ENCODE data around the gene SKIDA1. TPM values are rescaled to one million over a fixed set of nuclear protein-coding genes. Genes with fewer than 3 reads are reported as not detected.

Gene SKIDA1
- total RNA-seq, 1 donor from 2014 or later: 2.6 TPM

DNA sequence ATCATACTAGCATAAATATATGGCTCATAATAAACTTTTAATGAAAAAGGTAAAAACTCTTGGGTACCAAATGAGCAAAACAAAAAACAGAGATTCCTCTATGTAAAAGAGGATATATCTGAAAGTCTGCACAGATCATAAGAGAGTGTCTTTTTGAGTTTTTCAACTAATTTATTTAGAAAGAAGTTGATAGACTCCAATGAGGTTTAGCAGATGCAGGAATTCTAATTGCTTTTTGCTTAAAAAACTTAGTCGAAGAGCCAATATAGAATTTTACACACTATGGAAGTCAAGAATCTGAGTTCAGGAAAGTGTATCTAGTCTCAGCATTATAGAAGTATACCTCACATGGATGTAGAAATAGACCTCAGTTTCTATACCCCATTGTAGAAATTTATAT, 5.2 kb upstream of the SKIDA1 start:
- intact Hi-C loops (cut with DNase I): no loop called here
- ATAC-seq (no peak), DNase-seq (ENCODE audit: missing footprints) (no peak)

GRCh38 chr10:21530168-21530567, 4.7 kb upstream of the SKIDA1 start:
- intact Hi-C loops (cut with DNase I): no loop called here
- DNase-seq (ENCODE audit: missing footprints) (no peak), ATAC-seq (no peak)

GRCh38 chr10:21529032-21529910, 3.8 kb upstream of the SKIDA1 start:
- no peak for ATAC-seq
- intact Hi-C loops (cut with DNase I): loop anchor here (10.0 kb wide), 2 partner anchors 634 to 796 kb away; partner anchors contain the start of genes BMI1 and NEBL
- no peak for DNase-seq (ENCODE audit: missing footprints)

DNA sequence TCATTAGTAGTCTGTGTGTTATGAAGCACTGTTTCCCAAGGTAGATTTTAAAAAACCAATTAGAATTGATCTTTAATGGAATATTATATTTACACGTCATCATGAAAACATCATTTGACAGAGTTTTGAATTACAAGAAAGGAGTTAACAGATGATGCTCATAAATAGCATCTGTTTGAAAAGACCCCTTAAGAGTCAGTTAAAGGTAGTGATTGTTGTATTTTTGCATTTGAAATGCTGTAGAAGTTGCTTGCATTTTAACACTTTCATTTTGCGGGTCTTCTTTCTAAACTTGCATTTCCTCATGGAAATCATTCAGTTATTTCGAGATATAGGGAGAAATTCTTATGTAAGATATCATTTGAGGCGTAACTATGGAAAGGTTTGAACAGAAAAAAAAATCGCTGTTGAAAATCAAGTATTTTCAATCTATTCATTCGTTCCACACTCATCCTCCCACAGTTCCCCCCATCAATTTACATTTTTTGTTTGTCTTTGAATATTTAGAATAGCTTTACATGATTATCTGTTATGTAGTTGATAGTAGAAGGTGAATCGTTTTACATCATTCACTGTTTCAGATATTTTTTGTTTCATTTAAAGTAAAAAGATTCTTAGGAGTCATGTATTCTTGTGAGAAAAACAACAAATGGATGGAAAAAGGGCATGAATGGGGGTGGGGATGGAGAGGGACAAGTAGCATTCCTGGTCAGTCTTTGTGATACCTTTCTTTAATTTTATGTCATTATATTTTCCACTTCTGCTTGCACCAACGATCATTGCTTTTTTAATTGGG, 3.0 kb upstream of the SKIDA1 start:
- ATAC-seq: no peak
- no peak for DNase-seq (ENCODE audit: missing footprints)
- intact Hi-C loops (cut with DNase I): loop anchor here (10.0 kb wide), 2 partner anchors 634 to 796 kb away; partner anchors contain the start of genes BMI1 and NEBL

- ATAC-seq: no peak
- intact Hi-C loops (cut with DNase I): loop anchor here (2.0 to 10.0 kb wide), 3 partner anchors 31 to 797 kb away; partner anchors contain the start of genes BMI1 and NEBL
- DNase-seq (ENCODE audit: missing footprints): no peak
Measured at GRCh38 chr10:21527598-21528235, 2.2 kb upstream of the SKIDA1 start.

GRCh38 chr10:21526860-21527597, 1.5 kb upstream of the SKIDA1 start:
- DNase-seq (ENCODE audit: missing footprints) (peak; percentile 87), ATAC-seq (peak; percentile 62)
- intact Hi-C loops (cut with DNase I): loop anchor here (2.0 to 10.0 kb wide), 3 partner anchors 30 to 798 kb away; partner anchors contain the start of genes BMI1 and NEBL

- ATAC-seq (peak; percentile 82), DNase-seq (ENCODE audit: missing footprints) (peak; percentile 93)
- intact Hi-C loops (cut with DNase I): loop anchor here (2.0 to 10.0 kb wide), 3 partner anchors 30 to 798 kb away; partner anchors contain the start of genes BMI1 and NEBL
Measured at GRCh38 chr10:21526188-21526859, 842 bp upstream of the SKIDA1 start.

DNA sequence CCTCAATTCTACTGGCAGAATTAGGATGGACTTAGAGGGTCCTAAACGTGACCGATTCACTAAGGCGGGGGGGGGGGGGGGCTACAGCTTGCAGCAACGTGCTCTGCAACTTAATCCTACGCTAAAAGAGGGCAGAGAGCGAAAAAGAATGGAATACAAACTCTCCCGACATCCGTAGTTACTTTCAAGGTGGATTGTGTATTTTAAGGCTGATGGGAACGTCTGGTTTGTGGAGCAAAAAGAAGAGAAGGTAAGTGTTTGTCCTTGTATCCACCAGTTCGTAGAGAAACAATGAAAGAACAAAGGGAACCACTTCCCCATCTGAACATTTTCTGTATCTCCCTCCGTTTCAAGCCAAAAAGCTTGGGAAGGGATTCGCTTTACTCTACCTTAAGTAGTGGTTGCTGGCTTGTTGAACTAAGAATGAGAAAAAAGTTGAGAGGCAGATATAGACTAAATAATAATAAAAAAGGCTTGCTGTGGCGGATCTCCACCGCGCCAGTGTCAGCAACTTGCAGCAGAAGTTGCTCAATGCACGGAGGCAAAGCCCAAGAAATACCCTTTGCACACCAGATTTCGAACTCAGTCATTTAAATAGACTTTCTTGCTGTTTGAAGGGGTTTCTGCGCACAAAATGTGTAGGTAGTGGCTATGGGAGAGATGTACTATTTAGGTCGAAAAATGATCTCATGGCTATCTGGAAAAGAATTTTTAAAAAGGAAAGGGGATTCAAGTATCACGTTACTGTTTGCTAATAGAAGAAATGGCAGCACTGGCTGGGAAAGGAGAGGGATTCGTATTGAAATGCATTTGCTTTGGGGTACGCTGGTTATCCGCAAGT, 736 bp downstream of the SKIDA1 start:
- no peak for ATAC-seq
- intact Hi-C loops (cut with DNase I): loop anchor here (10.0 kb wide), 2 partner anchors 630 to 800 kb away; partner anchors contain the start of genes BMI1 and NEBL
- DNase-seq (ENCODE audit: missing footprints): no peak

- DNase-seq (ENCODE audit: missing footprints): no peak
- intact Hi-C loops (cut with DNase I): loop anchor here (10.0 kb wide), 2 partner anchors 629 to 801 kb away; partner anchors contain the start of genes BMI1 and NEBL
- ATAC-seq: no peak
Measured at GRCh38 chr10:21524131-21524525, 1.4 kb downstream of the SKIDA1 start.

DNA sequence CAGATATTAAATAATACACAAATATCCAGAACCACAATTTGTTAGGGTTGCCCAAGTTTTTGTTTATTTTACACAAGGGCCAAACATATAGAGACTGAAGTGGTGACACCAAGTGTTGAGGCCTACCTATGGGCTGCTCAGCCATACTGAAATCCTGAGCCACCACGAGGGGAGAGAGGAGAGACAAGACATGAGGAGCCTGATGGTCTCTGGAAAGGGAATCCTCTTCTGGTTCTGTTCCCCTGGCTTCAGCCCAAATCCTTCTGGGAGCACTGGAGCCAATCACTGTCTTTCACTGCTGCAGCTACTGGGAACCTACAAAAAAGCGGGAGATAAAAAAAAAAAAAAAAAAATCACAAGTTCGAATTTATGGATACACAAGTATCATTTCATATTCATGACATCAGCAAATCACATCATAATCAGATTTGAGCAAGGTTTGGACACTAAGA, 1.9 kb downstream of the SKIDA1 start:
- ATAC-seq (no peak), DNase-seq (ENCODE audit: missing footprints) (no peak)
- intact Hi-C loops (cut with DNase I): loop anchor here (10.0 kb wide), 2 partner anchors 629 to 801 kb away; partner anchors contain the start of genes BMI1 and NEBL

GRCh38 chr10:21522631-21523406, 2.7 kb downstream of the SKIDA1 start:
- ATAC-seq (no peak), DNase-seq (ENCODE audit: missing footprints) (no peak)
- intact Hi-C loops (cut with DNase I): loop anchor here (10.0 kb wide), 2 partner anchors 628 to 802 kb away; partner anchors contain the start of genes BMI1 and NEBL

GRCh38 chr10:21521751-21522533, 3.5 kb downstream of the SKIDA1 start:
- intact Hi-C loops (cut with DNase I): loop anchor here (10.0 kb wide), 2 partner anchors 627 to 803 kb away; partner anchors contain the start of genes BMI1 and NEBL
- DNase-seq (ENCODE audit: missing footprints): no peak
- no peak for ATAC-seq

DNA sequence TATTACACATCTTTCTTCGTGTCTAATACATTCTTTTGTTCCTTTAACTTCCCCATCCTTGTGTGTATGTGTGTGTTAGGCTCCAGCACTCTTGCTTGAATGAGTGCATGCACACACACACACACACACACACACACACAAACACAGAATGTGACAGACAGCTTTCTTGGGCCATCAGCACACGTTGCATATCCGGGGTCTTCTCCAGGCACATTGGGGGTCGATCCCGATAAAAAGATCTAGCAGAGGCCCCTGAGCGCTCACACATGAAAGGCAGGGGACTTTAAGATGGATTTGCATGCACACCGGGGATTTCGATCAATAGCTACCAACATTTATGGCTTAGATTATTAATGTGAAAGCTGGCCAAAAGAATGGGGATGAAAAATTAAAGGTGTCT, 4.5 kb downstream of the SKIDA1 start:
- DNase-seq (ENCODE audit: missing footprints) (no peak), ATAC-seq (no peak)
- intact Hi-C loops (cut with DNase I): loop anchor here (10.0 kb wide), 2 partner anchors 626 to 804 kb away; partner anchors contain the start of genes BMI1 and NEBL

GRCh38 chr10:21520509-21520908, 5.0 kb downstream of the SKIDA1 start:
- intact Hi-C loops (cut with DNase I): loop anchor here (10.0 kb wide), 2 partner anchors 626 to 804 kb away; partner anchors contain the start of genes BMI1 and NEBL
- ATAC-seq: no peak
- no peak for DNase-seq (ENCODE audit: missing footprints)
